ENCODE data around the gene GFPT2. TPM values are rescaled to one million over a fixed set of nuclear protein-coding genes. Genes with fewer than 3 reads are reported as not detected.

The GFPT2 gene
- total and polyA plus RNA-seq, 2 of the 4 experiments (the other 2 are of a cell fraction), result 20.3 to 20.8 TPM

DNA sequence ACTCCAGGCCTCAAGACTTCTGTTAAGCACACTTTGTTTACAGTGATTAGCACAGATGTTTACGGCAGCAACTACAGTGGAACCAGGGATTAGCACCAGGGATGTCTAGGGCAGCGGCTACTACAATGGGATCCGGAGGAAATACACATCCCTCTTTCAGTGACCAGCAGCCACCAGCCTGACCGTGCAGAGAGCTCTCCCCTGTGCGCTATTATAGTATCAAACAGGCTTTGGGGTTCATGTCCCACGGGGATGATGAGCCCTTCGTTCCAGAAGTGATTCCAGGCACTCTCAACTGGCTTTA is 21.5 kb downstream of the GFPT2 start:
- Histone ChIP-seq H2AFZ (replicated peaks; ENCODE audit: low read length, poor library complexity) (peak overlapping the region; percentile 71), H4K20me1 (ENCODE audit: insufficient read depth, low read length) (peaks cover 21% of the 10 kb centered on the region)
- DNase-seq, result no peak

More for the DNA sequence above, 21.5 kb downstream of the GFPT2 start:
- dilution Hi-C loops (cut with HindIII; ENCODE audit: low sequenced_read_pairs, unreplicated experiment), result no loop called here
- Histone ChIP-seq H3K4ac (ENCODE audit: low read depth, low read length) (peak overlapping the region; percentile 79), H3K9ac (ENCODE audit: low read depth, low read length) (no peak overlapping the region), H3K9me1 (ENCODE audit: insufficient read depth, low read length) (peaks cover 20% of the 10 kb centered on the region), H2BK20ac (ENCODE audit: low read depth, low read length) (peak overlapping the region; percentile 63), H3K4me3 (ENCODE audit: insufficient read depth, low read depth, low read length) (no peak overlapping the region), H3K4me1 (ENCODE audit: control insufficient read depth, insufficient read depth, low read length) (peaks cover 18% of the 10 kb centered on the region), H2AK5ac (ENCODE audit: low read depth, low read length) (peak overlapping the region; percentile 13; the same call in 1 of the 2 replicates), H2AK9ac (replicated peaks; ENCODE audit: low read depth, low read length, poor library complexity) (no peak overlapping the region), H3K27ac (ENCODE audit: insufficient read depth, low read length) (no peak overlapping the region), H4K91ac (ENCODE audit: insufficient read depth, low read depth, low read length) (peak overlapping the region; percentile 36), H2BK5ac (ENCODE audit: low read depth, low read length, poor library complexity, severe bottlenecking) (no peak overlapping the region), H3K14ac (replicated peaks; ENCODE audit: low read depth, low read length) (peak overlapping the region; percentile 73), H4K5ac (ENCODE audit: low read depth, low read length) (no peak overlapping the region), H2BK15ac (ENCODE audit: low read depth, low read length) (0 out of 3 replicates have a peak overlapping the region, but pooled peaks have one; percentile 28), H3K79me1 (ENCODE audit: low read depth in 1 of 2, low read length in 2 of 2) (peaks cover 0 to 8% of the 10 kb centered on the region in 2 experiments; a peak in 1 of 4 replicates), H3K9me3 (ENCODE audit: control insufficient read depth, insufficient read depth, low read length) (no peaks in the 10 kb centered on the region), H3K27me3 (ENCODE audit: control insufficient read depth, insufficient read depth, low read length) (no peaks in the 10 kb centered on the region), H3K36me3 (ENCODE audit: control insufficient read depth, insufficient read depth, low read length) (peaks cover 22% of the 10 kb centered on the region), H3K4me2 (ENCODE audit: low read depth, low read length) (peak overlapping the region; percentile 7; the same call in 1 of the 2 replicates), H3K56ac (ENCODE audit: extremely low read depth, insufficient read depth, low read length) (no peak overlapping the region), H3K18ac (ENCODE audit: low read depth, low read length) (no peak overlapping the region), H4K8ac (ENCODE audit: low read depth in 2 of 2, low read length in 2 of 2) (peak overlapping the region in 1 of 2 experiments; percentile 55; a peak in 1 of 4 replicates), H3K23ac (ENCODE audit: low read depth, low read length) (peak overlapping the region; percentile 76; the same call in 1 of the 2 replicates), H2BK120ac (ENCODE audit: low read depth, low read length) (peak overlapping the region; percentile 56)
- WGBS, 2 experiments (ENCODE audit: extremely low coverage in 2 of 2, insufficient read length in 1 of 2), result 7% methylated on average over 2 of the region's 7 CpGs; no CpG with 5 or more reads in 1 of the 2 experiments
- in situ Hi-C loops (cut with MboI; ENCODE audit: low sequenced_read_pairs), result no loop called here
- TF ChIP-seq BHLHE40 (IDR thresholded peaks at IDR 0.05; ENCODE audit: low read depth, low read length) (0 out of 2 replicates have a peak, but pooled peaks have one; percentile 12), POLR2A (IDR thresholded peaks at IDR 0.05; ENCODE audit: low read depth, low read length) (no peak)
- TF ChIP-seq, protein P1, sequence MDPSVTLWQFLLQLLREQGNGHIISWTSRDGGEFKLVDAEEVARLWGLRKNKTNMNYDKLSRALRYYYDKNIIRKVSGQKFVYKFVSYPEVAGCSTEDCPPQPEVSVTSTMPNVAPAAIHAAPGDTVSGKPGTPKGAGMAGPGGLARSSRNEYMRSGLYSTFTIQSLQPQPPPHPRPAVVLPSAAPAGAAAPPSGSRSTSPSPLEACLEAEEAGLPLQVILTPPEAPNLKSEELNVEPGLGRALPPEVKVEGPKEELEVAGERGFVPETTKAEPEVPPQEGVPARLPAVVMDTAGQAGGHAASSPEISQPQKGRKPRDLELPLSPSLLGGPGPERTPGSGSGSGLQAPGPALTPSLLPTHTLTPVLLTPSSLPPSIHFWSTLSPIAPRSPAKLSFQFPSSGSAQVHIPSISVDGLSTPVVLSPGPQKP (IDR thresholded peaks at IDR 0.05; ENCODE audit: borderline replicate concordance, low read depth, low read length), result no peak
- BruUV-seq (replicated peaks), result no TSS peak
- intact Hi-C loops (cut with micrococcal nuclease), result loop anchor here (2.0 kb wide), 1 partner anchor 39 kb away; the partner anchor contains the start of gene MAPK9
- POLR2A ChIA-PET (ENCODE audit: unreplicated experiment), result no interaction called here
- ATAC-seq (ENCODE audit: low read depth), result peak; percentile 21
- CTCF ChIA-PET, result interaction anchor here (1.3 kb wide), 1 partner anchor 38 kb away, joined by 5 read pairs; no protein-coding TSS in a partner anchor

Measured in IMR-90 (cell line).